Measurements from ENCODE around the gene RPL41.

The RPL41 gene

GRCh38 chr12:56127888-56128669 lies 11.6 kb downstream of the RPL41 start, which contains the start of gene ESYT1 (continued):
- TF ChIP-seq ZNF341 (tag by site-specific recombination; IDR thresholded peaks at IDR 0.05; ENCODE audit: low read depth), result peak; percentile 52; the same call in 1 of the 2 replicates
- peak; percentile 63 for TF ChIP-seq ZFP37 (tag by site-specific recombination; IDR thresholded peaks at IDR 0.05)
- TF ChIP-seq ZNF133 (tag by site-specific recombination; IDR thresholded peaks at IDR 0.05), result no peak
- no peak for TF ChIP-seq ZNF529 (tag by site-specific recombination; IDR thresholded peaks at IDR 0.05; ENCODE audit: insufficient replicate concordance)
- TF ChIP-seq ZNF558 (tag by site-specific recombination; IDR thresholded peaks at IDR 0.05), result no peak
- peak; percentile 95 for TF ChIP-seq PRDM10 (tag by site-specific recombination; IDR thresholded peaks at IDR 0.05)
- TF ChIP-seq, protein P1, sequence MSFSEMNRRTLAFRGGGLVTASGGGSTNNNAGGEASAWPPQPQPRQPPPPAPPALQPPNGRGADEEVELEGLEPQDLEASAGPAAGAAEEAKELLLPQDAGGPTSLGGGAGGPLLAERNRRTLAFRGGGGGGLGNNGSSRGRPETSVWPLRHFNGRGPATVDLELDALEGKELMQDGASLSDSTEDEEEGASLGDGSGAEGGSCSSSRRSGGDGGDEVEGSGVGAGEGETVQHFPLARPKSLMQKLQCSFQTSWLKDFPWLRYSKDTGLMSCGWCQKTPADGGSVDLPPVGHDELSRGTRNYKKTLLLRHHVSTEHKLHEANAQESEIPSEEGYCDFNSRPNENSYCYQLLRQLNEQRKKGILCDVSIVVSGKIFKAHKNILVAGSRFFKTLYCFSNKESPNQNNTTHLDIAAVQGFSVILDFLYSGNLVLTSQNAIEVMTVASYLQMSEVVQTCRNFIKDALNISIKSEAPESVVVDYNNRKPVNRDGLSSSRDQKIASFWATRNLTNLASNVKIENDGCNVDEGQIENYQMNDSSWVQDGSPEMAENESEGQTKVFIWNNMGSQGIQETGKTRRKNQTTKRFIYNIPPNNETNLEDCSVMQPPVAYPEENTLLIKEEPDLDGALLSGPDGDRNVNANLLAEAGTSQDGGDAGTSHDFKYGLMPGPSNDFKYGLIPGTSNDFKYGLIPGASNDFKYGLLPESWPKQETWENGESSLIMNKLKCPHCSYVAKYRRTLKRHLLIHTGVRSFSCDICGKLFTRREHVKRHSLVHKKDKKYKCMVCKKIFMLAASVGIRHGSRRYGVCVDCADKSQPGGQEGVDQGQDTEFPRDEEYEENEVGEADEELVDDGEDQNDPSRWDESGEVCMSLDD (tag by site-specific recombination; IDR thresholded peaks at IDR 0.05), result peak; percentile 41; the same call in 1 of the 2 replicates
- TF ChIP-seq ZFHX2 (tag by site-specific recombination; conservative IDR thresholded peaks at IDR 0.05), result no peak

GRCh38 chr12:56128670-56129205 lies 12.3 kb downstream of the RPL41 start:
- ChIA-PET POLR2A (interaction anchor here (0.6 to 3.8 kb wide), 22 partner anchors 10 to 500 kb away, joined by 3 to 99 read pairs (median 9); partner anchors contain the start of genes MYL6, MYL6B, ORMDL2 and PA2G4), CTCF (interaction anchor here (0.5 to 6.8 kb wide), 14 partner anchors 8 to 1135 kb away, joined by 3 to 65 read pairs (median 3); partner anchors contain the start of genes MYL6, RPL41, SMARCC2 and ZC3H10)
- peak overlapping the region; percentile 57; the same call in 1 of the 2 replicates for H3K27ac ChIP-seq (ENCODE audit: extremely low read depth, low read depth, low read length)
- H3K36me3 ChIP-seq (ENCODE audit: control insufficient read depth in 2 of 2, insufficient read depth in 1 of 2, low read length in 2 of 2), result peaks cover 15 to 40% of the 10 kb centered on the region in 2 experiments; a peak in 2 of 3 replicates
- H3K4me1 ChIP-seq (ENCODE audit: control insufficient read depth, insufficient read depth, low read length), result peaks cover 9% of the 10 kb centered on the region
- H3K9me3 ChIP-seq (ENCODE audit: control insufficient read depth, insufficient read depth, low read depth, low read length), result no peaks in the 10 kb centered on the region
- peak overlapping the region; percentile 80 for H3K4me3 ChIP-seq (ENCODE audit: low read depth, low read length)
- TF ChIP-seq ZNF473 (tag by site-specific recombination; IDR thresholded peaks at IDR 0.05), result no peak
- no peak for TF ChIP-seq ZNF514 (tag by site-specific recombination; IDR thresholded peaks at IDR 0.05)
- TF ChIP-seq, protein P2, sequence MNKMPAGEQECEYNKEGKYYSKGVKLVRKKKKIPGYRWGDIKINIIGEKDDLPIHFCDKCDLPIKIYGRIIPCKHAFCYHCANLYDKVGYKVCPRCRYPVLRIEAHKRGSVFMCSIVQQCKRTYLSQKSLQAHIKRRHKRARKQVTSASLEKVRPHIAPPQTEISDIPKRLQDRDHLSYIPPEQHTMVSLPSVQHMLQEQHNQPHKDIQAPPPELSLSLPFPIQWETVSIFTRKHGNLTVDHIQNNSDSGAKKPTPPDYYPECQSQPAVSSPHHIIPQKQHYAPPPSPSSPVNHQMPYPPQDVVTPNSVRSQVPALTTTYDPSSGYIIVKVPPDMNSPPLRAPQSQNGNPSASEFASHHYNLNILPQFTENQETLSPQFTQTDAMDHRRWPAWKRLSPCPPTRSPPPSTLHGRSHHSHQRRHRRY (tag by site-specific recombination; IDR thresholded peaks at IDR 0.05), result no peak
- TF ChIP-seq ZNF398 (tag by site-specific recombination; IDR thresholded peaks at IDR 0.05), result 0 out of 2 replicates have a peak, but pooled peaks have one; percentile 12
- TF ChIP-seq ZNF785 (tag by site-specific recombination; IDR thresholded peaks at IDR 0.05), result no peak
- no peak for TF ChIP-seq ZNF610 (tag by site-specific recombination; IDR thresholded peaks at IDR 0.05; ENCODE audit: borderline replicate concordance)
- TF ChIP-seq ZNF692 (tag by site-specific recombination; IDR thresholded peaks at IDR 0.05), result peak; percentile 86
- peak; percentile 61; the same call in 1 of the 2 replicates for TF ChIP-seq PRDM1 (tag by site-specific recombination; IDR thresholded peaks at IDR 0.05)
- TF ChIP-seq, protein P3, sequence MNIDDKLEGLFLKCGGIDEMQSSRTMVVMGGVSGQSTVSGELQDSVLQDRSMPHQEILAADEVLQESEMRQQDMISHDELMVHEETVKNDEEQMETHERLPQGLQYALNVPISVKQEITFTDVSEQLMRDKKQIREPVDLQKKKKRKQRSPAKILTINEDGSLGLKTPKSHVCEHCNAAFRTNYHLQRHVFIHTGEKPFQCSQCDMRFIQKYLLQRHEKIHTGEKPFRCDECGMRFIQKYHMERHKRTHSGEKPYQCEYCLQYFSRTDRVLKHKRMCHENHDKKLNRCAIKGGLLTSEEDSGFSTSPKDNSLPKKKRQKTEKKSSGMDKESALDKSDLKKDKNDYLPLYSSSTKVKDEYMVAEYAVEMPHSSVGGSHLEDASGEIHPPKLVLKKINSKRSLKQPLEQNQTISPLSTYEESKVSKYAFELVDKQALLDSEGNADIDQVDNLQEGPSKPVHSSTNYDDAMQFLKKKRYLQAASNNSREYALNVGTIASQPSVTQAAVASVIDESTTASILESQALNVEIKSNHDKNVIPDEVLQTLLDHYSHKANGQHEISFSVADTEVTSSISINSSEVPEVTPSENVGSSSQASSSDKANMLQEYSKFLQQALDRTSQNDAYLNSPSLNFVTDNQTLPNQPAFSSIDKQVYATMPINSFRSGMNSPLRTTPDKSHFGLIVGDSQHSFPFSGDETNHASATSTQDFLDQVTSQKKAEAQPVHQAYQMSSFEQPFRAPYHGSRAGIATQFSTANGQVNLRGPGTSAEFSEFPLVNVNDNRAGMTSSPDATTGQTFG (tag by site-specific recombination; IDR thresholded peaks at IDR 0.05; ENCODE audit: borderline replicate concordance), result no peak
- TF ChIP-seq, protein P4, sequence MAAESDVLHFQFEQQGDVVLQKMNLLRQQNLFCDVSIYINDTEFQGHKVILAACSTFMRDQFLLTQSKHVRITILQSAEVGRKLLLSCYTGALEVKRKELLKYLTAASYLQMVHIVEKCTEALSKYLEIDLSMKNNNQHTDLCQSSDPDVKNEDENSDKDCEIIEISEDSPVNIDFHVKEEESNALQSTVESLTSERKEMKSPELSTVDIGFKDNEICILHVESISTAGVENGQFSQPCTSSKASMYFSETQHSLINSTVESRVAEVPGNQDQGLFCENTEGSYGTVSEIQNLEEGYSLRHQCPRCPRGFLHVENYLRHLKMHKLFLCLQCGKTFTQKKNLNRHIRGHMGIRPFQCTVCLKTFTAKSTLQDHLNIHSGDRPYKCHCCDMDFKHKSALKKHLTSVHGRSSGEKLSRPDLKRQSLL (tag by site-specific recombination; IDR thresholded peaks at IDR 0.05), result no peak
- TF ChIP-seq ZNF155 (tag by site-specific recombination; IDR thresholded peaks at IDR 0.05), result no peak

Data from HEK293 (cell line).